Measurements from ENCODE around the gene ZC3H18. TPM values are rescaled to one million over a fixed set of nuclear protein-coding genes. Genes with fewer than 3 reads are reported as not detected.
"Not testable (repeated sequence)": the region's sequence is repeated elsewhere in the genome, so short reads cannot be mapped to it uniquely, and the experiment has no call there.

The ZC3H18 gene
- polyA plus RNA-seq, 3 donors = 11.1 to 27.0 (median 26.0) TPM

DNA sequence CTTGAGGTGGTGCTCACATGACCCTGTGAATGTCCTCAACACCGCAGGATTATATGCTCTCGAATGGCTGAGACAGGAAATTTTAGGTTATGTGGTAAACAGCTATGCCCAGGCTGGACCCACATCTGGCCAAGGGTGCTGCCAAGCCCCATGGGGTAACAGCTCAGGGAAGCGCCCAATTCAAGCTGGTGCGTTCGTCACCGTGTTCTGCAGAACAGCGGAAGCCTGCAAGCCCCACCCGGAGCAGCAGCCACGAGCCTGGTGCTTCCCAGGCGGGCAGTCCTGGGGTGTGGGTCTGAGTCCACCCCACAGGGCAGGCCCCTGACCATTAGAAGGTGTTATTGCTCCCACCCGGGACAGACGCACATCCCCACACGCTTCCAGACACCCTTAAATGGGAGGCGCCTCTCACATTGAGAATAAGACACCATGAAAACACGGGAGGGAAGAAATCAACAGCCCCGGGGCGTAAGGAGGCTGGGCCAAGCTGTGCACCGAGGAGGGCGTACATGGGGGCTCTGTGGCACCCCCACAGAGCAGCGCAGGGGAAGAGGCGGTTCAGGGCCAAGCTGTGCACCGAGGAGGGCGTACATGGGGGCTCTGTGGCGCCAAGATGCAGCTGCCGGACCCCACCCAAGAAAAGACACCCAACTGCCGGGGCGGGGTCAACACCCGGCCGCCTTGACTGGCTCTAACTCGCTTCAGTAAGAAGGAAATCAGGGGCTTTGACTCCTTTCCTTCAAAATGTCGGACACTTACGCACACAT, 83.6 kb downstream of the ZC3H18 start:
- H3K27ac ChIP-seq (ENCODE audit: low read depth, low read length) = no peak overlapping the region
- 87 to 89% (median 89%) methylated on average over 32 of the region's 32 CpGs for WGBS, 3 donors

DNA sequence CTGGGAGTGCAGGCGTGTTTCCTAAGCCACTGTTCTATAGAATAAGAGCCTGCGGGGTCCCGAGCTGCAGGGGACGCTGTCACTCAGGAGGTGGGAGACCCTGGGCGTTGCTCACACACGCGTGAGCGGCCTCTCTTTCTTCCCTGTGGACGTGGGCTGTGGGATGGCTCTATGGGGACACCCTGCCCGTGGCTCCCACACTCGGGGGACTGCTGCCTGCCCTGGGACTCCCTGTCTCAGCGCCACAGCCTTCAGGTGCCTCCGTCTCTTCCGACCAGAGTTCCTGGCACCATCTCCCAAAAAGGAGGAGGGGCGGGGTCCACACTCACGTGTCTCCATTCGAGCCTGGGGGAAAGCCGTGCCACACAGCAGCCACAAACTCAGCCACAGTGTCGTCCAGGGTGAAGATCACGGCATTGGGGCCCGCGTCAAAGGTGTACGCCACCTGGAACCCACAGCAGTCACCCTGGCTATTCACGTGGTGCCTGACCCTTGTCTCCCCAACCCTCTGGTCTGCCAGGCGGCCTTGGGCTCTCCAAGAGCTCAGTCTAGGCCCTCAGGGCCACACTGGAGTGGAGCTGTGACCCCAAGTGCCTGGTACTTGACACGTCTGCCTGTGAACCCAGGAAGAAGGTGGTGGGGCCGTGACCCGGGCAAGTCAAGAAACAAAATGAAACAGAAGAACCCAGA, 84.3 kb downstream of the ZC3H18 start:
- H3K27ac ChIP-seq (ENCODE audit: low read depth, low read length) = no peak overlapping the region
- 87 to 90% (median 88%) methylated on average over 28 of the region's 28 CpGs for whole genome bisulfite sequencing, 3 donors

DNA sequence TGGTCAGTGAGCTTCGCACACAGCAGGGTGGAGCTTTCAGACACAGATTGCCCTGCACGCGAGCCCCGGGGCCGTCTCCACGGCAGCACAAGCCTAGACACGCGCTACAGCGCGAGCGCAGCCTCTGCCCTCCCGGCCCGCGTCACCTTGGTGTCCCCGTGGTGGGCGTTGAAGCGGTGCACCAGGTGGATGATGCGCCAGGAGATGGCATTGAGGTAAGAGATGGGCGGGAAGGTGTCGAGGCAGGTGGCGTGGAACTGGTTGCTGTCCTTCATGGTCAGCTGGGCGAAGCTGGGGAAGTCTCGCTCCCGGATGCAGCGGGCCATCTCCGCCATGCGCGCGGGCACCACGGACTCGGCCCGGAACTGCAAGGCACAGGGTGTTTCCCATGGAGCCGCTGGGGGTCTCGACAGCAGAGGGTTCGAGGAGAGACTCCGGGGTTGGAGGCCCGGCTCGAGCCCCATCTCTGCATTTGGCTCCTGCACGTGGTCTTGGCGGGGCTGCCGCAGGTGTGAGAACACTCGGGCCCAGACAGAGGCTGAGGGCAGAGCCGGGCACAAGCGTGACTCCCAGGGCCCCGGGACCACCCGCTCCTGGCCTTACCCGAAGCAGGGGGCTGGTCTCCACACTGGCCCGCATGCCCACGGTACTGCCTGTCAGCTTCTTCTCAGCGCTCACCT, 85.0 kb downstream of the ZC3H18 start:
- no peak overlapping the region for H3K27ac ChIP-seq (ENCODE audit: low read depth, low read length)
- 93 to 97% (median 95%) methylated on average over 46 to 50 of the region's 50 CpGs for WGBS, 3 donors

DNA sequence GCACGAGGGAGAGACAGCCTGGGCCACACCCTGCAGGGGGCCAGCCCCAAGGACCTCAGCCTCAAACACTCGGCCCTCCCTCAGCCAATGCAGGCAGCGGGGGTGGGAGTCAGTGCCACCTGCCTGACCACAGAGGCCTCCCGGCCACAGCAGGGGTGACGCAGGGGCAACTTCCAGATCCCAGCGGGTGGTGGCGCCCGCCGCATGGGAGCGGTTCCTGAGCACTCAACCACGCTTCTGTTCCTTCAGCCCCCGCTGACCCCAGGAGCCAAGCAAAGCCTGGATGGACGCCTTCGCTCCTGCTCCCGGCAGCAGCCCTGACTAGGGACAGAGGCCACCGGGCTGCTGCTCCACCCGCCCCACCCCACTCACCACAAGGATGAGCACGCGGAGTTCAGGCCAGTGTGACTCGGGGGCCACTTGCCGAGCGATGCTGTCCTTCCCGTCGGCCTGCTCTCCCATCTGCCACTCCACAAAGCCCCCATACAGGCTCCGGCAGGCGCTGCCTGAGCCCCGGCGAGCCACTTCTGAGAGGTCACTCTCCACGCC, 85.6 kb downstream of the ZC3H18 start:
- no peak overlapping the region for H3K27ac ChIP-seq (ENCODE audit: low read depth, low read length)
- WGBS, 3 donors = 92 to 96% (median 93%) methylated on average over 28 to 29 of the region's 29 CpGs

DNA sequence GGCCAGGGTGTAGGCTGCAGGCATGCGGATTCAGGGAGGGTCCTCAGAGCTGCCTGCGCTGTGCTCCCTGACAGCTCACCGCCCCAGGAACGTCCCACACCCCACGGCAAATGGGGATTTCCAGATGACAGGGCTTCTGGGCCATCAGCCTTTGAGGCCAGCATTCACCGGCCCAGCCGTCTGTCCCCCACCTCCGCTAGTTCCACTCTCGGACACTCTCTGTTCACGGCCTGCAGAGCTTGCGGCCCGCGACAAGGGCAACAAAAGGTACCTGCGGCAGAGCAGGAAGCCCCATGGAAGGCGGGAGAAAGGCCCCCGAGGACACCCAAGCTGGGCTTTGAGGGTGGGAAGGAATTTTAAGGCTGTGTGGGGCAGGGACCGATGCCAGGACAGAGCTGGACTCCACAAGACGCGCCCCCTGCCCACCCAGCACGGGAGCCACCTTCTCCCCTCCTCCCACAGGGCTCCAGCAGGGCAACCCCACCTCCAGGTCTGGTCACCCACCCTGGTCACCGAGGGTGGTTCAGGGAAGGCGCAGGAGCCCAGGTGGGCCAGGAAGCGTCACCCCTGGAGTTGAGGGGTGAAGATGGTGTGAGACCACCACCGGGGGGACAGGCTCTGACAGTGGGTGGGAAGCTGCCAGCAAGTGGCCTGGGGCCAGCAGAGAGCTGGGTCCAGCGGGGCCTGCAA, 86.2 kb downstream of the ZC3H18 start:
- H3K27ac ChIP-seq (ENCODE audit: low read depth, low read length) = no peak overlapping the region
- WGBS, 3 donors = 87 to 89% (median 87%) methylated on average over 24 to 25 of the region's 25 CpGs

DNA sequence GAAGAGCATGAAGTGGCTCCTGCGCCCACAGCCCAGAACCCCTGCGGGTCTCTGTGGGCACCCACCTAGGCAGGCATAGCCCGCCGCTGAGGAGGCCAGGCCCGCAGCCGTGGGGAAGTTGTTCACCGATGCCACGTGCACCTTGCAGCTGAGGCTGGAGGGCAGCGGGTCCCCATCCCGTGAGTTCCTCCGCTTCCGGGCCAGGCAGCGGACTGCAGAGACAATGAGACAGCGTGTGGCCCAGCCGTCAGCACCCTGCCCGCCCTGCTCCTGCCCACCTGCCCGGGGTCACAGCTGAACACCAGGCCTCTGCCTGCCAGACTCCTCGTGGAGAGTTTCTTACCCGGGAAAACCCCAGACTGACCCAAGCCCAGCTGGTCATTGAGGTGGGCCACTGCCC, 87.2 kb downstream of the ZC3H18 start:
- WGBS, 3 donors = 90 to 94% (median 92%) methylated on average over 17 to 19 of the region's 19 CpGs
- no peak overlapping the region for H3K27ac ChIP-seq (ENCODE audit: low read depth, low read length)

DNA sequence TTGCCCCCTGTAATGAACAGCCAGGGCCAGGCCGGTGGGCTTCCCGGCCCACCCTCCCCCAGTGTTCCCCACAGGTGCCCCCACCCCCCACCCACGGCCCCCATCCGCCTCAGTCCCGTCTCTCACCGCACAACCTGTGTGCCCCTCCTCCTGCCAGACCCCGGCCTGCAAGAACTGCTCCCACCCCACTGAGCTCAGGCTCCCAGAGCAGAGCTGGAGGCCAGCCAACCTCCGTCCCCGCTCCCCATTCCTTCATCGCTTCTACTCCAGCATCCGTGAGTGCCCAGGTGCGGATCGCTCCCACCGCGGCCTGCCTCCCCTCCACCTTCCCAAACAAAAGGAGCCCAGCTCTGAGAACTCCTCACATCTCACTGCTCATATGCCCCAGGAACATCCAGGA, 88.5 kb downstream of the ZC3H18 start:
- 88 to 94% (median 89%) methylated on average over 10 to 15 of the region's 15 CpGs for WGBS, 3 donors
- H3K27ac ChIP-seq (ENCODE audit: low read depth, low read length) = no peak overlapping the region

DNA sequence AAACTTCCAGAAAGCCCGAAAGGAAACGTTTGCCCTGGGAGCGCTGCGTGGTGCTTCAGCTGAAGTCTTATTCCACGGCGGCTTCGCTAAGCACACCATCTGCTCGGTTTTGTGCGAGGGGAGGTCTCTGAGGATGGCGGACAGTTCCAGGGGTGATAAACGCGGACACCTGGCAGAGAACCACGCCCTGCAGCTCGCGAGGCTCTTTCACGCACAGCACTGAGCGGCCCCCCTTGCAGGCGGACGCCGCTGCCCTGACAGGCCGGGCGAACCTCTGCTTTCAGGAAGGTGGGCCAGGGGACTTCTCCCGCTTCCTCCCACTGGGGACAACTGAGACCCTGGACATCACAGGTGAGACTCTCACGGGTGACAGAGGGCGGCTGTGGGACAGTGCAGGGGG, 89.0 kb downstream of the ZC3H18 start:
- 92 to 95% (median 94%) methylated on average over 25 of the region's 25 CpGs for WGBS, 3 donors
- H3K27ac ChIP-seq (ENCODE audit: low read depth, low read length) = no peak overlapping the region

DNA sequence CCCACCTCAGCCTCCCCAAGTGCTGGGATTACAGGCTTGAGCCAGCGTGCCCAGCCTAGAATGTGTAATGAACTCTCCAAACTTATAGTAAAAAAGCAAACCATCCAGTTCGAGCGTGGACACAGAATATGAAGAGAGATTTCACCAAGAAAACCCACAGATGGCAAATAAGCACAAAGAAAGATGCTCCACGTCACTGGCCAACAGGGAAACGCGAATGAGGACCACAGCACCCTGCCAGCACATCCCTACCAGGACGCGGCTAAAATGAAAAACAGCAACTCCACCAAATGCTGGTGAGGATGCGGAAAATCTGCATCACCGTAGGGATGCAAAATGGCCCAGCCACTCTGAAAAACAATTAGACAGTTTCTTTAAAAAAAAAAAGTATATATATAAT, 91.3 kb downstream of the ZC3H18 start:
- H3K27ac ChIP-seq (ENCODE audit: low read depth, low read length) = no peak overlapping the region
- WGBS, 3 donors = 83 to 90% (median 89%) methylated on average over 10 of the region's 10 CpGs

DNA sequence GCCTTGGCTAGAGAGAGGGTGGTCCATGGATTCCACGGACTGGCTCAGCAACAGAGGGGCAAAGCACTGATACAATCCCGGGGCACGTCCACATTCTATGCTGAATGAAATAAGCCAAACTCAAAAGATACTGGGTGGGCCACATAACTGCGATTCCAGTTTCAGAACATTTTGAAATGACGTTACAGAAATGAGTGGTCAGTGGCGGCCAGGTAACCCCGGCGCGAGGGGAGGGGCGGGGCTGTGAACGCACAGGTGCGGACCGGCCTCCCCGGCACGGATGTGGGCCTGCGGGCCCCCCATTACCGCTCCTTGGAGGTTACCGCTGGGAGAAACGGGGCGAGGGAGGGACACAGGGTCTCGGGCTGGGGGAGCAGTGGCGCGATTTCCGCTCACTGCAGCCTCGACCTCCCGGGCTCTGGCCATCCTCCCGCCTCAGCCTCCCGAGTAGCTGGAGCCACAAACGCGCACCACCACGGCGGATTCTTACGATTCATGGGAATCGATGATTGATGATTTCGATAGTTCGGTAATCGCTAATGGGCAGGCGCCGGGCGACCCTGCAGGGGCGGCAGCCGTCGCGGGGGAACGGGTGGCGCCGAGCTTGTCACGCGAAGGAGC, 92.1 kb downstream of the ZC3H18 start:
- WGBS, 3 donors = 1 to 2% (median 2%) methylated on average over 43 to 49 of the region's 49 CpGs
- H3K27ac ChIP-seq (ENCODE audit: low read depth, low read length) = no peak overlapping the region

DNA sequence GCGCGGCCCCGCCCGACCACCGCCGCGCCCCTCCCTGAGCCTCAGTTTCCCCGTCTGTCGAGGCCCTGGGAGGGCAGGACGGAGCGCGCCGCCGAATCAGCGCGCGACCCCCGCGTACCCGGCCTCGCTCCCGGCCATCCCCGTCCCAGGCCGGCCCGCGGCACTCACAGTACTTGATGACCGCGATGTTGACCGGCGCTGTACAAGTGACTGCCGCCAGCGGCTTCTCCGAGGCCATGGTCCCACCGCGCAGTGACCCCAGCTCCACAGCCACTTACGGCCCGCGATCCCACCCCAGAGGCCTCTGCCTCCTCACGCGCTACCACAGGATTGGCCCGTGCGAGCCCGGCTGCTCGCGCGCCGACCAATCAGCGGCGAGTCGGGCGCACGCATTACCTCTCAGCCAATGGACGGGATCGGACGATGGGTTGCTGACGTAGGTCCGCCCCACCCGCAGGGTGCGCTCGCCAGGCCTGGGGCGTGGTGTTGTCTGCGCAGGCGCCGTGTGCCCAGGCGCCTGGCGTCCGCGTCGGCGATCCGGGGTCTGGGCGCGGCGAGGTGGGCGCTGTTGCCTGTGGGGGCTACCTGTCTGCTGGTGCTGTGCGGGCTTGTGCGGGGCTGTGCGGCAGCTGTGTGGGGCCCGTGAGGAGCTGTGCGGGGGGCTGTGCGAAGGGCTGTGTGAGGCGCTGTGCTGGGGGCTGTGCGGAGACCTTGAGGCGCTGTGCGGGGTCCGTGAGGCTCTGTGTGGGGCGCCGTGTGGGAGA, 92.8 kb downstream of the ZC3H18 start, which contains the start of gene MVD:
TSS of gene MVD (minus strand) at position 249 of the 764 bp plus-strand sequence. CDS start at position 238, 11 bp downstream.
- WGBS, 3 donors = 0 to 1% (median 0%) methylated on average over 78 to 88 of the region's 88 CpGs

DNA sequence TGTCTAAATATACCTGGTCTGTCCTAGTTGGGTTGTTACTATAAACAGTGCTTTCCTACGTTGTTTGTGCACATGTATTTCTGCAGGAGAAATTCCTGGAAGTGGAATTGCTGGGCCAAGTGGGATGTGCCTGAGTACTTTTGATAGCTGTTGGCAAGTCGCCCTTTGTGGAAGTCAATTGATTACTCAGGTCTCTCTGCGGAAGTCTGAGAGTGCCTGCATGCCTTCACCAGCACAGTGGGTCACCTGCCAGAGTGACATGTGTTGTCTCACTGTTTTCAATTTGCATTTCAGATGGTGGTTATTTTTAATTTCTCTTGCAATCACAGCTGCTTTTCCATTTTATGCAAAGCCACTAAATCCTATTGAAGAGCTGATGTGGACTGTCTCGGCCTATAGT, 94.9 kb downstream of the ZC3H18 start:
- H3K27ac ChIP-seq (ENCODE audit: low read depth, low read length) = no peak overlapping the region
- 40 to 63% (median 61%) methylated on average over 4 of the region's 4 CpGs for WGBS, 3 donors

More for the DNA sequence above, 92.8 kb downstream of the ZC3H18 start, which contains the start of gene MVD:
- peak within 1 kb of the TSS; percentile 54 for H3K27ac ChIP-seq (ENCODE audit: low read depth, low read length)

DNA sequence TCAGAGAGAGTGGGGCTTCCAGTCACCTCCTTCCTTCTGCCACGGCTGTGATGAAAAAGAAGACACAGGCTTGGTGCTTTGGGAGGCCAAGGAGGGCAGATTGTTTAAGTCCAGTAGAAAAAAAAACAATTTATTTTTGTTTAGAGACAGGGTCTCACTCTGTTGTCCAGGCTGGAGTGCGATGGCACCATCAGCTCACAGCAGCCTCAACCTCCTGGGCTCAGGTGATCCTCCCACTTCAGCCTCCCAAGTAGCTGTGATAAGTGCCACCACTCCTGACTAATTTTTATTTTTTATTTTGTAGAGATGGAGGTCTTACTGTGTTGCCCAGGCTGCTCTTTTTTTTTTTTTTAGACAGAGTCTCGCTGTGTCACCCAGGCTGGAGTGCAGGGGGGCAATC, 95.4 kb downstream of the ZC3H18 start:
- H3K27ac ChIP-seq (ENCODE audit: low read depth, low read length) = no peak overlapping the region
- WGBS, 3 donors = 92 to 96% (median 95%) methylated on average over 3 of the region's 3 CpGs

DNA sequence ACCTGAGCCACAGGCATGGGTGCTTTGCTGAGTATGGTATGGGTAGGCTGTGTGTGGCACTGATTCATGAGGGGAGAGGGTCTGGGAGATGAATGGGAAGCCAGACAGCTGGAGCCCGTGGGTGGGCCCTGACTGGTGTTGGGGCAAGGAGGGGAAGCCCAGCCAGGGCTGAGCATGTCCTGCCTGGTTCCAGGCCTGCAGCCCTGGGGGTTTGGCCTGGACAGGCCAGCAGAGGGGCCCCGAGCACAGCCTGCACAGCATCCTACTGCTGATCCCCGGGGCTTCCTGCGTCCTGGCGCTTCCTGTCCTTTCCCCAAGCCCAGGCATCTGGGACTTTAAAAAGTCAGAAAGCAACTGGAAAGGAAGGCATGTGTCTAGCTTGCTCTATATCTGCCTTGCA, 97.3 kb downstream of the ZC3H18 start:
- no peak overlapping the region for H3K27ac ChIP-seq (ENCODE audit: low read depth, low read length)
- WGBS, 3 donors = 57 to 75% (median 71%) methylated on average over 5 of the region's 5 CpGs

DNA sequence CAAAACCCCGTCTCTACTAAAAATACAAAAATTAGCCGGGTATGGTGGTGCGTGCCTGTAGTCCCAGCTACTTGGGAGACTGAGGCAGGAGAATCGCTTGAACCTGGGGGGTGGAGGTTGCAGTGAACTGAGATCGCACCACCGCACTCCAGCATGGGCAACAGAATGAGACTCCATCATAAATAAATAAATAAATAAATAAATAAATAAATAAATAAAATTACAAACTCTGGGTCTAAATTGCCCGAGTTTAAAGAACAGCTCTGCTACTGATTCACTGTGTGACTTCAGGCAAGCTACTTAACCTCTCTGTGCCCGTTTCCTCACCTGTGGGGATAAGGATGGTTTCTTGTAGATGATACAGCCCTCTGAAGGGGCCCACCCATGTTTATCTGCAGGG, 99.3 kb downstream of the ZC3H18 start:
- not testable (repeated sequence) for H3K27ac ChIP-seq (ENCODE audit: low read depth, low read length)
- WGBS, 3 donors = 88 to 95% (median 89%) methylated on average over 8 of the region's 8 CpGs

DNA sequence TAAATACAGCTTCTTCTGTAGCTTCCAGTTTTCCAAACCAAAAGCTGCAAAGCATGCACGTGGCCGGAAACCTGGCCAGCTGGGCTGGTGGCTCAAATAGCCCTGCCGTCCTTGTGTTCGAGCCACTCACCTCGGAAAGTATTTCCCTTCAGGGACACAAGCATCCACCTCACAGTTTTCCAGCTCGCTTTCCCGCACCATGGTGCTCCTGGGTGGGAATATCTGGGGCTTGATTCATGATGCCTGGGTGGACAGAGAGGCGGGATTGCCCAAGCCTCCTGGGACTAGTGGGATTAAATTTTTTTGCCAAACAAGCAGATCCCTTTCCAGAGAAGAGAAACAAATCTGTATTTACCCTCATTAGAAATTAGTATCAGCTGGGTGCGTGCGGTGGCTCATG, 99.8 kb downstream of the ZC3H18 start:
- H3K27ac ChIP-seq (ENCODE audit: low read depth, low read length) = no peak overlapping the region
- 49 to 68% (median 64%) methylated on average over 10 of the region's 10 CpGs for WGBS, 3 donors

DNA sequence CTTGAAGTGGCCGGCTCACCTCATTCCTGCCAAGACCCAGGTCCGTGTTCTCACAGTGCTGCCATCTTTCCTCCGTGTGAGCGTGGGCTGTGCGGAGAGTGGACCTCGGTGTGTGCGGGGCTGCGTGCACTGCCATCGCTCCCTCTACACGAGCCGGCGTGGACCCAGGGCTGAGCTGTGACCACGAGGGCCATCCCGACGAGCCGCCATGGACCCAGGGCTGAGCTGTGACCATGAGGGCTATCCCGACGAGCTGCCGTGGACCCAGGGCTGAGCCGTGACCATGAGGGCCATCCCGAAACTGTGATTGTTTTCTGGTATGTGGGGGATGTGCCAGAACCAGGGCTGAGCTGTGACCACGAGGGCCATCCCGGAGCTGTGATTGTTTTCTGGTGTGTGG, 101.6 kb downstream of the ZC3H18 start:
- 88 to 95% (median 90%) methylated on average over 23 of the region's 23 CpGs for whole genome bisulfite sequencing, 3 donors

More for the DNA sequence above, 101.6 kb downstream of the ZC3H18 start:
- no peak overlapping the region for H3K27ac ChIP-seq (ENCODE audit: low read depth, low read length)

Data from adipose tissue (tissue), 3 donors.